HG02840 (cell line): ENCODE measurements around the gene SLC6A18.

Experiments
- ATAC-seq: cut with Tn5 transposase; IDR thresholded peaks from one replicate; pipeline ENCODE4 v1.9.1; 2021; ENCODE audit warnings: mild to moderate bottlenecking, moderate library complexity, moderate number of reproducible peaks; ENCODE audit not compliant: unreplicated experiment, low FRiP score

The SLC6A18 gene

GRCh38 chr5:1214163-1214935 lies 10.8 kb upstream of the SLC6A18 start:
- ATAC-seq: no peak

GRCh38 chr5:1214936-1215220 lies 10.3 kb upstream of the SLC6A18 start:
- ATAC-seq: no peak

DNA sequence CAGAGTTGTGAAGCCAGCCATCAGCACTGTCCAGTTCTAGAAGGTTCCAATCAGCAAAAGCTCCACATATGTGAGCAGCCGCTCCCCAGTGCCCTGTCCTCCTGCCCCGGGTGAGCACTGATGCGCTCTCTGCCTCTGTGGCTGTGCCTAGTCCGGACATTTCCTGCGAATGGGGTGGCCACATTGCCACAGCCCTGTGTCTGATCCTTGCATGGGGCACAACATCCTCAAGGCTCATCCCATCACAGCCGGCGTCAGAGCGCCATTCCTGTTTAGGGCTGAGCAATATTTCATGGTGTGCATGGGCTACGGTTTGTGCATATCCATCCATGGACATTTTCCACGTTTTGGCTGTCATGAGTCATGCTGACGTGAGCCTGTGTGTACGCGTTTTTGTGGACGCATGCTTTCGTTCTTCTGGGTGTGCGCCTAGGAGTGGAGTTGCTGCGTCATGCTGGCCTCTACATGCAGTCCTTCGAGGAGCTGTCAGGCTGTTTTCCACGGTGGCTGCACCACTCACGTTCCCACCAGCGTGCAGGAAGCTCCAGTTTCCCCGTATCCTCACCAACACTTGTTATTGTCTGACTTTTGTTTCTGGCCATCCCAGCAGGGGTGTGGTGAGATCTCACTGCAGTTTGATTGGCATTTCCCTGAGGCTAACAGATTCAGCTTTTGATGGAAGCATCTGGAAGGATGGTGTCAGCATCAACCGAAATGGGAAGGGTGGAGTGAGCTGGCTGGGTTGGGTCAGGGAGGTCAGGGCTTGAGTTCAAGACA lies 9.7 kb upstream of the SLC6A18 start:
- no peak for ATAC-seq

DNA sequence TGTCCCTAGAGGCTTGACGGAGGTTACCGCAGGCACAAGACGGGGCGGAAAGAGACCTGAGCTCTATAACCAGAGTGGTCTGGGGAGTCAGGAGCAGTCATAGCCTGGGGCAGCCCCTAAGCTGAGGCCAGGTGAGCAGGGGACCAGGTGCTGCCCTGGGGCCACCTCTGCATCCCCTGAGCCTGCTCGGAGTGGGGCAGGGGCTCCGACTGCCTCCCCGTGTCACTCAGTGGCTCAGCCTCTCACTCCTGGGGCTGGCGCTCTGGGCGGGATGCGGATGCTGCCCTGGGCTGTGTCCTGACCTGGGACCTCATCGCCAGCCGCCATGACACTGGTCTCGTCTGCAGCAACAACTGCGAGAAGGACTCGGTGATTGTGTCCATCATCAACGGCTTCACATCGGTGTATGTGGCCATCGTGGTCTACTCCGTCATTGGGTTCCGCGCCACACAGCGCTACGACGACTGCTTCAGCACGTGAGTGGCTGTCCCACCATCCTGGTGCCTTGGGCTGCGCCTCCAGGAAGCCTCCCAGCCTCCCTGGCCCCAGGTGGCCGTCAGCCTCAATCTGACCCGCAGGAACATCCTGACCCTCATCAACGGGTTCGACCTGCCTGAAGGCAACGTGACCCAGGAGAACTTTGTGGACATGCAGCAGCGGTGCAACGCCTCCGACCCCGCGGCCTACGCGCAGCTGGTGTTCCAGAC lies 8.8 kb upstream of the SLC6A18 start:
- ATAC-seq: no peak

GRCh38 chr5:1216918-1217295 lies 8.3 kb upstream of the SLC6A18 start:
- ATAC-seq: no peak

- ATAC-seq: no peak
These were observed 7.5 kb upstream of the SLC6A18 start for GRCh38 chr5:1217596-1218206.

DNA sequence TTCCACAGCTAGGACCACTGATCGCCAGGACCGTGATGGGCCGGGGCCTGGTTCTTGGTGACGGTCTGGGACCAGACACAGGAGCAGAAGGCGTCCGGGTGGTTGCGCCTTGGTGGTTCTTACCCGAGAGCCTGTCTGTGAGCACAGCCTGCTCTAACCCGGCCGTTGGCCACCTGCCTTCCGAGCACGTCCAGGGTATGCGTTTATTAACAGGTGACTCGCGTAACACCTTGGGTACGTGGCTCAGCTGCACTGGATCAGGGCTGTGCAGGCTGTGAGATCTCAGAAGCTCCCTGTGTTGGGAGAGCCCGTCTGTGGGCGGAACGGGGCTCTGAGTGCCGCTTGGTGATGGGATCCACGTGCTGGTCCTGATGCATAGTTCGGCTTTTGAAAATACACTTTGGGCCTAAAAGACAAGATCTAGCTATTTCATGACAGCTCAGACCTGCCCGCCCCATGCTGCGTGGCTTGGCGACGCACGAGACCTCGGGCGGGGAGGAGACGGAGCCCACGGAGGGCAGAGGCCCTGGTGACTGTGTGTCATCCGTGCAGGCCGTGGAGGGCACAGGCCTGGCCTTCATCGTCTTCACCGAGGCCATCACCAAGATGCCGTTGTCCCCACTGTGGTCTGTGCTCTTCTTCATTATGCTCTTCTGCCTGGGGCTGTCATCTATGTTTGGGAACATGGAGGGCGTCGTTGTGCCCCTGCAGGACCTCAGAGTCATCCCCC lies 6.7 kb upstream of the SLC6A18 start:
- ATAC-seq: no peak

DNA sequence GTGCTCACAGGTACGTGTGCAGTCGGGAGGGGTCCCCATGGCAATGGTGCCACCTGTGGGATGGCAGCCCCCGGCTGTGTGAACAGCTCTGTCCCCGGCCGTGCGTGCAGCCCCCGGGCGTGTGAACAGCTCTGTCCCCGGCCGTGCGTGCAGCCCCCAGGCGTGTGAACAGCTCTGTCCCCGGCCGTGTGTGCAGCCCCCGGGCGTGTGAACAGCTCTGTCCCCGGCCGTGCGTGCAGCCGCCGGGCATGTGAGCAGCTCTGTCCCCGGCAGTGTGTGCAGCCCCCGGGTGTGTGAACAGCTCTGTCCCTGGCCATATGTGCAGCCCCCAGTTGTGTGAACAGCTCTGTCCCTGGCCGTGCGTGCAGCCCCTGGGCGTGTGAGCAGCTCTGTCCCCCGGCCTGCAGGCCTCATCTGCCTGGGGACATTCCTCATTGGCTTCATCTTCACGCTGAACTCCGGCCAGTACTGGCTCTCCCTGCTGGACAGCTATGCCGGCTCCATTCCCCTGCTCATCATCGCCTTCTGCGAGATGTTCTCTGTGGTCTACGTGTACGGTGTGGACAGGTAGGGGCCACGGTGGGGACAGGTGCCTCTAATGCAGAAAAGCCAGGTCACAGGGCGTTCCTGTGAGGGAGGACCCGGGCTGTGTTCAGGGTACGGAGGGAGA lies 5.9 kb upstream of the SLC6A18 start:
- no peak for ATAC-seq

GRCh38 chr5:1219768-1220100 lies 5.4 kb upstream of the SLC6A18 start:
- no peak for ATAC-seq

- ATAC-seq: no peak
These were observed 4.8 kb upstream of the SLC6A18 start for GRCh38 chr5:1220351-1220750.

DNA sequence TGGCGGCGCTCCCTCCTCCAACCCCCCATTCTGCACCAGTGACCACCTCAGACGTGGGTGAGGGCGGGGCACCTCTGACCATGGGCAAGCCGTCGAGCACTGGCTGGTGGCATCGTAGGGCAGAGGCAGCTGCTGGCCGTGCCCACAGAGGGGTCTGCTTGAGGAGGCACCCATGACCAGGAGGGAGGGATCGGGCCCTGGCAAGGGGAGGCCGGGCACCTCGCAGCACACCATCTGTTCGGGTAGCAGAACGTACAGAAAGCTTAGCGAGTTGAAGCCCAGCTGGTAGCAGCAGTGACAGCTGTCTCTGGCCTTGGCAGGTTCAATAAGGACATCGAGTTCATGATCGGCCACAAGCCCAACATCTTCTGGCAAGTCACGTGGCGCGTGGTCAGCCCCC lies 4.3 kb upstream of the SLC6A18 start:
- no peak for ATAC-seq

DNA sequence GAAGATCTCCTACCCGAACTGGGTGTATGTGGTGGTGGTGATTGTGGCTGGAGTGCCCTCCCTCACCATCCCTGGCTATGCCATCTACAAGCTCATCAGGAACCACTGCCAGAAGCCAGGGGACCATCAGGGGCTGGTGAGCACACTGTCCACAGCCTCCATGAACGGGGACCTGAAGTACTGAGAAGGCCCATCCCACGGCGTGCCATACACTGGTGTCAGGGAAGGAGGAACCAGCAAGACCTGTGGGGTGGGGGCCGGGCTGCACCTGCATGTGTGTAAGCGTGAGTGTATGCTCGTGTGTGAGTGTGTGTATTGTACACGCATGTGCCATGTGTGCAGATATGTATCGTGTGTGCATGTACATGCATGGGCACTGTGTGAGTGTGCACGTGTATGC lies 3.5 kb upstream of the SLC6A18 start:
- no peak for ATAC-seq

DNA sequence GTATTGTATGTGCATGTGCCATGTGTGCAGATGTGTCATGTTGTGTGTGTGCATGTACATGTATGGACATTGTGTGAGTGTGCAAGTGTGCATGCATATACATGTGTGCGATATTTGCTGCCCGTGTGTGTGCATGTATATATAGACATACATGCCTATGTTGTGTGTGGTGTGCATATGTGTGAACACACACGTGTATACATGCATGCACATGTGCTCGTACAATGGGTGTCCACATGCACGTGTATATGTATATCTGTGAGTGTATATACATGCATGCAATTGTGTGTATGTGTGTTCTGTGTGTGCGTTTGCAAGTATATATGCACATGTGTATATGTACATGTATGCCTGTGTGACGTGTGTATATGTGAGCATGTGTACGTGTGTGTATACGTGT lies 3.0 kb upstream of the SLC6A18 start:
- no peak for ATAC-seq

DNA sequence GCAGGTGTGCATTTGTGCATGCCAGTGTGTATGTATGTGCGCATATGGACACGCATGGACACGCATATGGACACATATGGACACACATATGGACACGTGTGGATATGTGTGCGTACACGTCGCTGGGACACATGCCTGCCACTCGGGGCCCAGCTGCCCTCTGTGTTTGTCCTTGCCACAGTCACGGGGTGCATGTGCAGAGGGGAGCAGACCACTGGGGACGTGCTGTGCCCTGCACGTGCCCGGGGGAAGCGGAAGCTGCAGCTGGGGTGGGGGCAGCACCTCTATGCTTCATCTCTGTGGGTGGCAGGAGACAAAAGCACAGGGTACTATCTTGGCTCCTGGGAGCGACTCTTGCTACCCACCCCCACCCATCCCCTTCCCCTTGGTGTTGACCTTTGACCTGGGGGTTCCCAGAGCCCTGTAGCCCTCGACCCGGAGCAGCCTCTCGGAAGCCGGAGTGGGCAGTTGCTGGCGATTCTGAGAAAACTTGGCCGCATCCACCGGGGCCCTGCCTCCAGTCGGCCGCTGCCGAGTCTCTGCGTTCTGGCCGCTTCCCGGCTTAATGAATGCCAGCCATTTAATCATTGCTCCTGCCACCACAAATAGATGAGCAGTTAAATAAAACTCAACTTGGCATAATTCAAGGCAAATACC lies 2.4 kb upstream of the SLC6A18 start:
- ATAC-seq: no peak

- no peak for ATAC-seq
These were observed 1.9 kb upstream of the SLC6A18 start for GRCh38 chr5:1223278-1223670.

DNA sequence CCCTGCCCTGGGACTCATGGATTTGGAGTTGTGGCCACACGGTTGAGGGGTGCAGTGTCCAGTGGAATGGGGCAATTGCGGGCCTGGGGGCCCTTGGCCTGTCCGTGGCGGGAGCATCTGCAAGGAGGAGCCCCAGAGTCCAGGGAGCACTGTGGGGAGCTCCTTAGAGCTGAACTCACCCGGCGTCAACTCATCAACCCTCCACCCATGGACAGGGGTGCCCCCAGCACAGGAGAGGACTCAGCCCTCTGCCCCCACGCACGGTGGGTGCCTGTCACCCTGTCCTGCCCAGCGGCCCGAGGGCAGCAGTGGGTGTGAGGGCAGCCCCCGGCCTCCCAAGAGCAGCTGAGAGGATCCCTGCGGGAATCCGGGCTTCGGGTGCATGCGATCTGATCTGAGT lies 550 bp upstream of the SLC6A18 start:
- no peak for ATAC-seq

- ATAC-seq: no peak
These were observed 1.1 kb downstream of the SLC6A18 start for GRCh38 chr5:1226231-1226630.

DNA sequence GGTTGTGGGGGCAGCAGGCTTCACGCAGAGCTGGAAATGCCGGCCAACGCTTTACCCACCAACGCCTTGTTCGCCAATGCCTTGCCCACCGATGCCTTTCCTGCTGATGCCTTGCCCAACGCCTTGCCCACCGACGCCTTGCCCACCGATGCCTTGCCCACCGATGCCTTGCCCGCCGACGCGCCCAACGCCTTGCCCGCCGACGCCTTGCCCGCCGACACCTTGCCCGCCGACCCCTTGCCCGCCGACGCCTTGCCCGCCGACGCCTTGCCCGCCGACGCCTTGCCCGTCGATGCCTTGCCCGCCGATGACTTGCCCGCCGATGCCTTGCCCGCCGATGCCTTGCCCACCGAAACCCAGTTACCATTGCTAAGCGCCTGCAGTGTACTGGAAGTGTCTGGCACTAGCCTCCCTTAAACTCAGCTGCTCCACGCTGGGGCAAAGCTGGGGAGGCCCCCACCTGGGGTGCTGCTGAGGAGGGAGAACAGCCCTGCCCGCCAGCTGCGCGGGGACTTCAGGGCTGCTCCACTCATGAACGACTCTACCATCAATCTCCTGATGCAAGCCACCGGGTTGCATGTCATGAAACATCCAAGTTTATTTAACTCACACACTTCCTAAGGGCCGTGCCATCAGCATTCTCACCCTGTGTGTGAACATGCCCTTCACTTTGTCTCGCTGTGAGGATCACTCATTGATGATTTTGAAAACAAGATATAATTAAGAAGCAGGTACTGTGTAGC lies 1.8 kb downstream of the SLC6A18 start:
- ATAC-seq: no peak

DNA sequence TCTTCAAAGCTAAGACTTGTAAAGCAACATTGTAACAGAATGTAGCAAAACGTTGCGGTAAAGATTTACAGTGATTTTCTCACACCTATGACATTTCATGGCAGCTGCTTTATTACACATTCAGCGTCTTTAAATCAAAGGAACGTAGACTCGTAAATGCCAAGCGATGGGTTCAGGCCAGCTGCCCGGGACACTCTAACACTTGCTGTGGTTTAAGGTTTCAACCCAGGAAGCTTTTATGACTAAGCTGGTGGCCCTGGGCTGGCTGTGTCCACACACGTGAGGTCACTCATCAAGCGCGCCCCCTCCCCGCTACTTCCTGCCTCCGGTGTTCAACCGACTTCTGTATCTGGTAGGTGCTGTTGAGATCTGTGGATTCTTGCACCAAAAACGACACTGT lies 2.5 kb downstream of the SLC6A18 start:
- no peak for ATAC-seq
